GM19328 (cell line): ENCODE measurements around the gene RIF1.

Experiments
- ATAC-seq: cut with Tn5 transposase; IDR thresholded peaks from one replicate; pipeline ENCODE4 v1.9.1; 2021; ENCODE audit warnings: mild to moderate bottlenecking, moderate library complexity; ENCODE audit not compliant: unreplicated experiment

The RIF1 gene

GRCh38 chr2:151498178-151498577, 88.5 kb downstream of the RIF1 start:
- no peak for ATAC-seq

DNA sequence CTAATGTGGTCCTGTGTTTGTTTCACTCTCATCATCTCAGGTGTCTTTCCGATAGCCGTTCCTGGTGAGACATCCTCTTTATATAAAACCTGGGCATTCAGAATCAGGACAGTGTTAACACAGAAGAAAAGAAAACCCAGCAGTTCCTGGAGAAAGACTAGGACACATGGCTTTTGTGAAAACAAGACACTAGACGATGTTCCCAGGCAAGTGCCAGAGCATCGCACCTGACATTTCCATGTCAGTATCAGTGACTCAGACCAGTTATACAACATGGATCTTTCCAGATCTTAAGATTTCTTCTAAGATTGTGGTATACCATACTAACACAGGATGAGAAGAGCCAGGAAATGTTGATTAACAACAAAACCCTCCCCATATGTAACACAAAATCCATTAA, 96.5 kb downstream of the RIF1 start:
- no peak for ATAC-seq

DNA sequence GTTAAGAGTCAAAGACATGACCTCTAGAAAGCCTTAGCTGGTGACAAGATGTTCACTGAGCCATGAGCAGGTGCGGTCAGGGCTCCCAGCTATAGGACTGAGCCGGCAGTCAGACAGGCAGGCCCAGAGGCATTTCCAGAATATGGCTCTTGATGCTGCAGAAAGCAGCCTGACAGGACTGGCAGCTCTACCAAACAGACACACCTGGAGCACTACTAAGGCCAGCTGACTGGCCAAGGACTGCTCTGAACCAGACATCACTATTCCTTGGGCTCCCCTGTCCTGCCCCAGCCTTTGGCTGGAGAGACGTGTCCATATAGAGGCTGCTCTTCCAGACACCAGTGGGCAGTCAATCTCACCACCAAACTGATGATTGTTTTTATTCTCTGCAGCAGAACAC, 98.8 kb downstream of the RIF1 start:
- no peak for ATAC-seq

DNA sequence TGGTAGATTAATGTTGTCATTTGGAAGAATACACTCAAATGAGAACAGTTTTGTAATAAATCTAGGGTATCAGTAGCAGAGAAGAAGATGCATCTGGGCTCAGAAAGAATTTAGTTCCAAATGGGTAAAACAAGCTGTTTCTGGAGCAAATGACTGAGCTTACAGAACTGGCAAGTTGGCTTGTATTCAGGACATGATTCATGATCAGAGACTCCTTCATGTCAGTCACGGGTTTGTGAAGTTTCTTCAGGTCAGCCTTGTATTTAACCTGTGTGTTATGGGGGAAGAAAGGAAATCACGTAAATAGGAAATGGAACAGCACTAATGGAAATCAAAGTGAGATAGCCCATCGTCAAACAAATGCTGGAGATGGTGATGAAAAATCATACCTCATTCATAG, 109.1 kb downstream of the RIF1 start:
- ATAC-seq = no peak

DNA sequence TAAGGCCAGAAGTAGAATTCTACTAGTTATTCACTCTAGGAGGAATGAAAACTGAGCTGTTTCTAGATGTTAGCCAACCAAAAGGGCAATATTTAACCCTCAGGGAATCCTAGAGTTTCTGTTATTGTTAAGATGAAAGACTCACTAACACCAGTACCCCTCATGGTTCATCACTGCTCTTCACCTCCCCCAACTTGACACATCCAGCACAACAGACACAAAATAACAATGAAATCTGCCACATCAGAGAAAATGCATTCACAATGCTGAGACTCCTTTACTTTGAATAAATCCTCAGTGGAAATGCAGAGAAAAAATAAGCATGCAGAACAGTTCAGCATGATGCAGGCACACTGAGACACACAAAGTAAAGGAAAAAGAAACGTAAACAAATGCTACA, 111.3 kb downstream of the RIF1 start:
- no peak for ATAC-seq

DNA sequence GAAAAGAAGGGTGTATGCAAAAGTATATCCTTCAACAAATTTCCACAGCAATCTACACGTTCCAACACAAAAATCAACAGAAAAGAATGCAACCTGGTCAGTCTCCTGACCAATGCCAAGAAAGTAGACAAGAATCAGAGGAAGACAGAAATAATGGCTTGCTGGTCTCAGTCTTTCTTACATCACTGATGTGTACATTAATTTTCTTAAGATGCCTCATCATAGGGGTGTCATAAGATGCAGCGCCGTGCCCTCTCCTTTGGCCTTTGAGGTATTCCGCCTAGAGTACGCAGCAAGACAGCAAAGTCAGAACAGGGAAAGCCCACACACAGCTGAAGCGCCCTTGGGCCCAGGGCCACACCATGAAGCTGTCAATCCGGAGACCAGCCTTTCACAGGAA, 112.9 kb downstream of the RIF1 start:
- no peak for ATAC-seq

GRCh38 chr2:151523850-151524249, 114.1 kb downstream of the RIF1 start:
- ATAC-seq = no peak

- ATAC-seq = no peak
These were observed 116.2 kb downstream of the RIF1 start for GRCh38 chr2:151525821-151526373.

DNA sequence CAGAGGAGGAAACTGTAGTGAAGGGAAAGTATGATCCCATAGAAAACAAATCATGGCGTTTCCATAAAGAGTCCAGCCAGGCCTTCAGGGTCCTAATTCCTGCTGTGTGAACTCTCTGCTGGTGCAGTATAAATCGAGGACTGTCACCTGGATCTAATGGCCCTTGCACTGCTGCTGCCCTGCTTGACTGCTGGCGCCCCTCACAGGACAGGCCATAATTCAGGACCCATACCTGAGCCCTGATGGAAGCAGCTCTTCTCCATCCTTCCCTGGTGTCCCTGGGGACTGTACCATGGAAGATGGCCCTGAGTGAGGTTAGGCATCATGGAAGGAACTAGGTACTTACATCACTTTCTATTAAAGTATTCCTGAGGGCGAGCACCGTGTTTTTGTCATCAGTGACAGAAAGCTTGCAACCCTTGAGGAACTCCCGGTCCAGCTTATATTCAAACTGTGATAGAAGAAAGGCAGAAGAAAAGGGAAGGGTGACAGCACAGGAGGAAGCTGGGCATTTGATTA, 116.9 kb downstream of the RIF1 start:
- ATAC-seq = no peak
